ENCODE measurements around the gene SH3TC1.

DNA sequence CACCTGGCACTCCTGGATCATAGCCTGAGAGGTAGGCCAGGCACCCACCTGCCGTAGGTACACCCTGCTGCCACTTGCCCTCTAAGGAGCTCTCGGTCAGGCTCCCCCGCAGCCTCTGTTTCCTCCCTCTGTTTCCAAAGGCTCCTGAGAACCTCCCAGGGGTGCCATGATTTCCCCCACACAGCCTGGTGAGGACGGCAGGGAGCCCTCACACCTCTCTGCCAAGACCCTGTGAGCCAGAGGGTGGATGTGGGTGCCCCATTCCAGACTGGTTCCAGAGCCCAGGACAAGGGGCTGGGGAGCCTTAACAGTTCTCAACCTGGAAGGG lies 38.9 kb upstream of the SH3TC1 start:
- TF ChIP-seq, protein P1, sequence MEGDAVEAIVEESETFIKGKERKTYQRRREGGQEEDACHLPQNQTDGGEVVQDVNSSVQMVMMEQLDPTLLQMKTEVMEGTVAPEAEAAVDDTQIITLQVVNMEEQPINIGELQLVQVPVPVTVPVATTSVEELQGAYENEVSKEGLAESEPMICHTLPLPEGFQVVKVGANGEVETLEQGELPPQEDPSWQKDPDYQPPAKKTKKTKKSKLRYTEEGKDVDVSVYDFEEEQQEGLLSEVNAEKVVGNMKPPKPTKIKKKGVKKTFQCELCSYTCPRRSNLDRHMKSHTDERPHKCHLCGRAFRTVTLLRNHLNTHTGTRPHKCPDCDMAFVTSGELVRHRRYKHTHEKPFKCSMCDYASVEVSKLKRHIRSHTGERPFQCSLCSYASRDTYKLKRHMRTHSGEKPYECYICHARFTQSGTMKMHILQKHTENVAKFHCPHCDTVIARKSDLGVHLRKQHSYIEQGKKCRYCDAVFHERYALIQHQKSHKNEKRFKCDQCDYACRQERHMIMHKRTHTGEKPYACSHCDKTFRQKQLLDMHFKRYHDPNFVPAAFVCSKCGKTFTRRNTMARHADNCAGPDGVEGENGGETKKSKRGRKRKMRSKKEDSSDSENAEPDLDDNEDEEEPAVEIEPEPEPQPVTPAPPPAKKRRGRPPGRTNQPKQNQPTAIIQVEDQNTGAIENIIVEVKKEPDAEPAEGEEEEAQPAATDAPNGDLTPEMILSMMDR (IDR thresholded peaks at IDR 0.05; ENCODE audit: insufficient read depth, low read length): no peak
- TF ChIP-seq POLR2AphosphoS5 (IDR thresholded peaks at IDR 0.05; ENCODE audit: low read depth) (no peak), GABPA (IDR thresholded peaks at IDR 0.05; ENCODE audit: low read depth) (no peak), REST (IDR thresholded peaks at IDR 0.05; ENCODE audit: insufficient replicate concordance, low read depth) (no peak)
